ENCODE data around the gene PTPRK. TPM values are rescaled to one million over a fixed set of nuclear protein-coding genes. Genes with fewer than 3 reads are reported as not detected.

Gene PTPRK
- total and polyA plus RNA-seq, 10 of the 15 experiments (the other 5 are each of a cell fraction or from before 2014, with no cell fraction given) = 0.23 to 1.9 (median 0.55) TPM

GRCh38 chr6:128161839-128162238 is 358.6 kb downstream of the PTPRK start:
- TF ChIP-seq JUND (IDR thresholded peaks at IDR 0.05; ENCODE audit: low read depth, low read length) (no peak), SRF (IDR thresholded peaks at IDR 0.05; ENCODE audit: low read depth in 2 of 2, low read length in 2 of 2) (no peak), PAX8 (IDR thresholded peaks at IDR 0.05) (no peak), MTA2 (IDR thresholded peaks at IDR 0.05; ENCODE audit: low read depth) (no peak), ZBTB33 (IDR thresholded peaks at IDR 0.05) (no peak), POLR2AphosphoS2 (IDR thresholded peaks at IDR 0.05; ENCODE audit: low read depth, low read length) (no peak), MEF2B (IDR thresholded peaks at IDR 0.05; ENCODE audit: partially characterized antibody, poor library complexity, severe bottlenecking) (no peak), RUNX3 (IDR thresholded peaks at IDR 0.05; ENCODE audit: low read length) (no peak), EED (IDR thresholded peaks at IDR 0.05; ENCODE audit: low read depth) (no peak), CHD2 (IDR thresholded peaks at IDR 0.05; ENCODE audit: borderline replicate concordance, low read depth, low read length) (no peak), DPF2 (IDR thresholded peaks at IDR 0.05) (no peak), IRF4 (IDR thresholded peaks at IDR 0.05; ENCODE audit: low read depth, low read length) (no peak), ATF2 (IDR thresholded peaks at IDR 0.05; ENCODE audit: low read length) (no peak), CREM (IDR thresholded peaks at IDR 0.05; ENCODE audit: low read depth) (no peak)
- Histone ChIP-seq H4K20me1 (ENCODE audit: control insufficient read depth, insufficient read depth) (no peaks in the 10 kb centered on the region), H3K27ac (ENCODE audit: control insufficient read depth, insufficient read depth) (no peak overlapping the region), H3K79me2 (ENCODE audit: control insufficient read depth, insufficient read depth, low read length) (no peaks in the 10 kb centered on the region), H2AFZ (ENCODE audit: control insufficient read depth, low read depth, low read length) (no peak overlapping the region), H3K4me1 (ENCODE audit: control insufficient read depth, insufficient read depth, low read length) (no peaks in the 10 kb centered on the region), H3K27me3 (replicated peaks in 1 of 2; ENCODE audit: control insufficient read depth in 2 of 2, insufficient read depth in 2 of 2, low read length in 1 of 2) (no peaks in the 10 kb centered on the region), H3K4me3 (no peak overlapping the region), H3K9me3 (replicated peaks; ENCODE audit: control insufficient read depth, insufficient read depth, low read length) (no peaks in the 10 kb centered on the region), H3K36me3 (ENCODE audit: control insufficient read depth in 2 of 2, insufficient read depth in 2 of 2, low read length in 1 of 2) (no peaks in the 10 kb centered on the region), H3K4me2 (ENCODE audit: control insufficient read depth, insufficient read depth) (no peak overlapping the region), H3K9ac (ENCODE audit: control insufficient read depth, insufficient read depth, low read length) (no peak overlapping the region)
- POLR2A ChIA-PET = no interaction called here
- RAD21 ChIA-PET (ENCODE audit: unreplicated experiment) = no interaction called here
- BruUV-seq (replicated peaks) = no TSS peak
- 5% methylated on average over 1 of the region's 1 CpG for WGBS (ENCODE audit: insufficient coverage, insufficient replicate concordance, low lambda C conversion rate, missing lambda C conversion rate)
- in situ Hi-C loops (cut with MboI) (no loop called here), intact Hi-C loops (cut with micrococcal nuclease; ENCODE audit: unreplicated experiment) (no loop called here)
- FAIRE-seq (no peak), ATAC-seq (no peak), DNase-seq (ENCODE audit: low read depth, low spot score) (no peak)
- CTCF ChIA-PET = no interaction called here
- SMC1A ChIA-PET (ENCODE audit: uncharacterized antibody, unreplicated experiment) = no interaction called here

All from GM12878 (cell line).